HG03520 (cell line): ENCODE results near the gene ERFL.

Experiments
- ATAC-seq: cut with Tn5 transposase; IDR thresholded peaks from one replicate; pipeline ENCODE4 v1.9.1; 2021; ENCODE audit warnings: mild to moderate bottlenecking, moderate library complexity; ENCODE audit not compliant: unreplicated experiment

Gene ERFL

DNA sequence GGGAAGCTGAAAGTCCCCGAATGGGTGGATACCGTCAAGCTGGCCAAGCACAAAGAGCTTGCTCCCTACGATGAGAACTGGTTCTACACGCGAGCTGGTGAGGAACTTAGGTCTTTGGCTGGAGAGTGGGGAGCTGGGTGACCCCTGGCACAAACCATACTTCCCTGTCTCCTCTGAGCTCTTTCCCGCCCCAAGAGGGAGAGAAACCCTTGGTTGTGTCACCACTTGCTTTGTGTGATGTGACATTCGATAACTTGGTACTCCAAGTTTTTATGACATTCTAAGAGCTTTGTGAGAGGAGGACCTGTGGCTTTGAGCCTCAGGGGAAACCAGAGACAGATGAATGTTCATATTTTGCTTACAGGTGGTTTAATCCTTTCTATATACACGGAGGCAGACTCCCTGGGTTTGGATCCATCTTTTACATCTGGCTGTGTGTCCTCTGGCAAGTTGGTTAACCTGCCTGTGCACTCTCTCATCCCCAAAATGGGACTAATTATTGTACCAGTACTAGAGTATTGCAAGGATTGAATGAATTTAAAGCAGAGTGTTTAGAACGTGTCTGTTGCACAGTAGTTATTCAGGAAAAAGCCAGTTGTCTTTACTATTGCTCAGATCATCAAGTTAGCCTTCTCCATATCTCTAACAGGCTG lies 67.0 kb downstream of the ERFL start:
- no peak for ATAC-seq

GRCh38 chr19:41860419-41861115 lies 67.7 kb downstream of the ERFL start:
- ATAC-seq = no peak

GRCh38 chr19:41859618-41860418 lies 68.4 kb downstream of the ERFL start, which contains the start of gene RPS19:
Gene RPS19, plus strand, starts transcription at chr19:41860255. Its CDS starts 520 bp downstream, at chr19:41860775.
- ATAC-seq = peak; percentile 74

GRCh38 chr19:41859213-41859617 lies 69.0 kb downstream of the ERFL start:
- no peak for ATAC-seq
